ENCODE measurements around the gene COL25A1. TPM values are rescaled to one million over a fixed set of nuclear protein-coding genes. Genes with fewer than 3 reads are reported as not detected.

The COL25A1 gene
- total RNA-seq, 1 experiment from 2014 or later: not detected

- no peaks in the 10 kb centered on the region for H3K9me3 Mint-ChIP-seq (ENCODE audit: low read depth, unreplicated experiment)
- intact Hi-C loops (cut with micrococcal nuclease; ENCODE audit: unreplicated experiment): no loop called here
- no peak overlapping the region for H3K4me3 Mint-ChIP-seq (ENCODE audit: low read depth, unreplicated experiment)
- BruUV-seq (replicated peaks): no TSS peak
- no peak for TF ChIP-seq CTCF (IDR thresholded peaks at IDR 0.05; ENCODE audit: unreplicated experiment)
- CTCF ChIA-PET: no interaction called here
- no peaks in the 10 kb centered on the region for H3K4me1 Mint-ChIP-seq (ENCODE audit: low read depth, unreplicated experiment)
- no peak for DNase-seq
- H3K36me3 Mint-ChIP-seq (ENCODE audit: insufficient read depth, unreplicated experiment): no peaks in the 10 kb centered on the region
- no peaks in the 10 kb centered on the region for H3K27me3 Mint-ChIP-seq (ENCODE audit: unreplicated experiment)
- no peak overlapping the region for H3K27ac Mint-ChIP-seq (ENCODE audit: unreplicated experiment)
These were observed 97.3 kb downstream of the COL25A1 start for GRCh38 chr4:109205186-109205585.

- no peaks in the 10 kb centered on the region for H3K9me3 Mint-ChIP-seq (ENCODE audit: low read depth, unreplicated experiment)
- CTCF ChIA-PET: no interaction called here
- H3K36me3 Mint-ChIP-seq (ENCODE audit: insufficient read depth, unreplicated experiment): no peaks in the 10 kb centered on the region
These were observed 102.9 kb downstream of the COL25A1 start for GRCh38 chr4:109199585-109199984.

GRCh38 chr4:109195646-109196045 is 106.8 kb downstream of the COL25A1 start:
- BruUV-seq (replicated peaks): no TSS peak
- no peak for TF ChIP-seq CTCF (IDR thresholded peaks at IDR 0.05; ENCODE audit: unreplicated experiment)
- no peak for DNase-seq

More at GRCh38 chr4:109199585-109199984, 102.9 kb downstream of the COL25A1 start:
- no TSS peak for BruUV-seq (replicated peaks)
- Mint-ChIP-seq H3K4me3 (ENCODE audit: low read depth, unreplicated experiment) (no peak overlapping the region), H3K27ac (ENCODE audit: unreplicated experiment) (no peak overlapping the region), H3K27me3 (ENCODE audit: unreplicated experiment) (no peaks in the 10 kb centered on the region), H3K4me1 (ENCODE audit: low read depth, unreplicated experiment) (no peaks in the 10 kb centered on the region)
- intact Hi-C loops (cut with micrococcal nuclease; ENCODE audit: unreplicated experiment): no loop called here
- no peak for DNase-seq
- no peak for TF ChIP-seq CTCF (IDR thresholded peaks at IDR 0.05; ENCODE audit: unreplicated experiment)

GRCh38 chr4:109191216-109191615 is 111.2 kb downstream of the COL25A1 start:
- BruUV-seq (replicated peaks): no TSS peak
- TF ChIP-seq CTCF (IDR thresholded peaks at IDR 0.05; ENCODE audit: unreplicated experiment): no peak
- Mint-ChIP-seq H3K36me3 (ENCODE audit: insufficient read depth, unreplicated experiment) (no peaks in the 10 kb centered on the region), H3K9me3 (ENCODE audit: low read depth, unreplicated experiment) (no peaks in the 10 kb centered on the region), H3K27me3 (ENCODE audit: unreplicated experiment) (no peaks in the 10 kb centered on the region), H3K4me1 (ENCODE audit: low read depth, unreplicated experiment) (peaks cover 8% of the 10 kb centered on the region), H3K27ac (ENCODE audit: unreplicated experiment) (no peak overlapping the region), H3K4me3 (ENCODE audit: low read depth, unreplicated experiment) (no peak overlapping the region)
- CTCF ChIA-PET: no interaction called here
- intact Hi-C loops (cut with micrococcal nuclease; ENCODE audit: unreplicated experiment): no loop called here
- no peak for DNase-seq

More at GRCh38 chr4:109195646-109196045, 106.8 kb downstream of the COL25A1 start:
- CTCF ChIA-PET: no interaction called here
- intact Hi-C loops (cut with micrococcal nuclease; ENCODE audit: unreplicated experiment): no loop called here
- Mint-ChIP-seq H3K9me3 (ENCODE audit: low read depth, unreplicated experiment) (no peaks in the 10 kb centered on the region), H3K27me3 (ENCODE audit: unreplicated experiment) (no peaks in the 10 kb centered on the region), H3K27ac (ENCODE audit: unreplicated experiment) (no peak overlapping the region), H3K36me3 (ENCODE audit: insufficient read depth, unreplicated experiment) (no peaks in the 10 kb centered on the region), H3K4me1 (ENCODE audit: low read depth, unreplicated experiment) (peaks cover 8% of the 10 kb centered on the region), H3K4me3 (ENCODE audit: low read depth, unreplicated experiment) (no peak overlapping the region)
